Uterus (tissue), 2 donors: ENCODE measurements around the gene PRKCD.

ENCODE experiments used
- CTCF ChIP-seq, 4 experiments: fragments of 200-600 bp in 2 of 4; fragments of 450-650 bp in 2 of 4; sonication (generic) in 2 of 4; IDR thresholded peaks; one replicate each; pipeline ENCODE4 v1.5.1; 2016 to 2019; ENCODE audit warnings: antibody characterized with exemption in 4 of 4, mild to moderate bottlenecking in 2 of 4, moderate library complexity in 1 of 4
- POLR2A ChIP-seq, 2 donors: fragments of 450-650 bp; IDR thresholded peaks; one replicate each; pipeline ENCODE4 v1.6.1; 2016; ENCODE audit warnings: antibody characterized with exemption in 2 of 2, mild to moderate bottlenecking in 1 of 2, moderate library complexity in 1 of 2

DNA sequence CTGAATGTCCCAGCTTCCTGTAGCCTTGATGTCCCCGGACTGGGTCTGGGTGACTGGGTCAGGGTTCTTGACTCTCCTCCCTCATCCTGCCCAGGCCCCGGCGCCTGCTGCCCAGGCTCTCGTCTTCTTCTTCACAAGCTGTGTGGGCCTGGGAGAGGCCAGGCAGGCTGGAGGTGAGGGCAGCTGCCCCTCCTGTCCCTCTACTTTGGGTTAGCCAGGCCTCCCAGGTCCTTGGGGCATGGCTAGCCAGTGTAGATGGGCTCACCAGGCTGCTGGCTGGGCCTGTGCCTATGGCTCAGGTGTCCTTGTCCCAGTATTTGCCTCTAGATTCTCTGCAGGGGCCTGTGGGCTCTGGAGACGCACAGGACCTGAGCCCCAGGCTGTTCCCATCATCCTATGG, 63.0 kb downstream of the PRKCD start:
- TF ChIP-seq CTCF (IDR thresholded peaks at IDR 0.05) (no peak), POLR2A (IDR thresholded peaks at IDR 0.05) (no peak)
